ENCODE measurements around the gene TXLNB. TPM values are rescaled to one million over a fixed set of nuclear protein-coding genes. Genes with fewer than 3 reads are reported as not detected.

The TXLNB gene
- 1.9 TPM for polyA plus RNA-seq

- peaks cover 37 to 55% (median 45%) of the 10 kb centered on the region in 3 donors for H3K4me1 Mint-ChIP-seq
- H3K36me3 Mint-ChIP-seq: peaks cover 17% of the 10 kb centered on the region
- no peaks in the 10 kb centered on the region for H3K9me3 Mint-ChIP-seq
- H3K4me3 Mint-ChIP-seq: peak within 1 kb of the TSS; percentile 74 to 85 (median 83)
- peak within 1 kb of the TSS; percentile 75 to 97 (median 94) for H3K27ac Mint-ChIP-seq
- H3K27me3 Mint-ChIP-seq: peaks cover 1% of the 10 kb centered on the region
Measured at GRCh38 chr6:139291813-139292619, at the start of gene TXLNB. Gene TXLNB (minus strand): TSS chr6:139291998. CDS start chr6:139288899, 3,099 bp downstream.

- peaks cover 1 to 16% (median 10%) of the 10 kb centered on the region in 3 donors for H3K4me1 Mint-ChIP-seq
- no peaks in the 10 kb centered on the region for H3K27me3 Mint-ChIP-seq
- H3K36me3 Mint-ChIP-seq: peaks cover 8% of the 10 kb centered on the region
- no peak overlapping the region for H3K27ac Mint-ChIP-seq
- no peaks in the 10 kb centered on the region for H3K9me3 Mint-ChIP-seq
- H3K4me3 Mint-ChIP-seq: no peak overlapping the region
Measured at GRCh38 chr6:139341060-139341459, 49.3 kb upstream of the TXLNB start.

DNA sequence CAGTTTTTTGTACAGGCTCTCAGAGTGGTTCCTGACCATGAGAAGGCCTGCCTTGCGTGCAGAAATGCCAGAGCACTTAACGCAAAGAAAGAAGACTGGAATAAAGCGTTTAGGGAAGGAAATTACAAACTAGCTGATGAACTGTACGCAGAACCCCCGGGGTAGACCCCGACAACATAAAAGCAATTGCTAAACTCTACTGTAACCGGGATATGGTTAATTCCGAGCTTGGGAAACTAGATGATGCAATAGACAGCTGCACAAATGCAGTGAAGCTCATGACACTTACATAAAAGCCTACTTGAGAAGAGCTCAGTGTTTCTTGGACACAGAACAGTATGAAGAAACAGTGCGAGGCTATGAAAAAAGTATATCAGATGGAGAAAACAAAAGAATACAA, 47.0 kb upstream of the TXLNB start:
- Mint-ChIP-seq H3K9me3 (no peaks in the 10 kb centered on the region), H3K27me3 (no peaks in the 10 kb centered on the region), H3K27ac (no peak overlapping the region), H3K36me3 (peaks cover 7% of the 10 kb centered on the region), H3K4me1 (peaks cover 1 to 19% (median 18%) of the 10 kb centered on the region in 3 donors), H3K4me3 (no peak overlapping the region)

DNA sequence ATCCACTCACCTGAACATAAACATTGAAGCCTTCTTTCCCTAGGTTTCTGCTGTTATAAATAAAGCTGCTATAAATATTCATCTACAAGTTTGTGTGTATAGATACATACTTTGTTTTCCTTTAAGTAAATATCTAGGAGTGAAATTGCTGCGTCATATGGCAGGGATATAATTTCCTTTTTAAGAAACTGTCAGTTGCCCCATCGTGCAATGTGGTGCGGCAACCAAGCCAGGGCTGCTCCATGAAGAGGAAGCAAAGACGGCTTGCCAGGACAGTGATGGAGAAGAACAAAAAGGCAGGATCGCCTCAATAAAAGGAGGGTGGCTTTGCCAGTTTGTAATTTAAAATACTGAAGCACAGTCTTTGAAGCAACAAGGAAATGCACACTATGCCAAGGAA, 46.0 kb upstream of the TXLNB start:
- Mint-ChIP-seq H3K4me1 (peaks cover 1 to 19% (median 17%) of the 10 kb centered on the region in 3 donors), H3K27me3 (no peaks in the 10 kb centered on the region), H3K27ac (peak overlapping the region in 2 of 3 donors; percentile 15 to 49), H3K9me3 (no peaks in the 10 kb centered on the region), H3K4me3 (no peak overlapping the region), H3K36me3 (peaks cover 7% of the 10 kb centered on the region)

- Mint-ChIP-seq H3K4me3 (no peak overlapping the region), H3K27me3 (no peaks in the 10 kb centered on the region), H3K4me1 (peaks cover 1 to 19% (median 14%) of the 10 kb centered on the region in 3 donors), H3K27ac (no peak overlapping the region), H3K36me3 (peaks cover 7% of the 10 kb centered on the region), H3K9me3 (no peaks in the 10 kb centered on the region)
Measured at GRCh38 chr6:139337001-139337400, 45.2 kb upstream of the TXLNB start.

DNA sequence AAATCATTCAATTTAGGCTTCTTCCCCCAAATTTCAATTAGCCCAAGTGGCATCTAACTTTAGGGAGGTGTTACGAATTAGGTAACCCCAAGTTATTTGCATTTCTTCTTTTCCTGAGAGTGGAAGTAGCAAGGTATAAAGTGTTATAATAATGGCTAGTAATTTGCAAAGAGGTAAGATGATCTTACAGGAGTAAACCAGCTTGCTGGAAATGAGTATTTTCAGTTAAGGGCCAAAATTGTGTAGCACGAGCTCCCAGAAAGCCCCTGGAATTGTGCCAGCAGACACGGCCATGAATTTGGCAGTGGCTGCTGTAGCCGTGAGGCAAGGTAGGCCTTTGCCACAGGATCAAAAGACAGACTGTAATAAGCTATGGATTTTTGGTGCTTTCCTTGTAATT, 44.7 kb upstream of the TXLNB start:
- Mint-ChIP-seq H3K27me3 (no peaks in the 10 kb centered on the region), H3K4me1 (peaks cover 1 to 19% (median 14%) of the 10 kb centered on the region in 3 donors), H3K36me3 (peaks cover 7% of the 10 kb centered on the region), H3K27ac (peak overlapping the region in 1 of 3 donors; percentile 16), H3K4me3 (peak overlapping the region in 1 of 4 donors; percentile 10), H3K9me3 (no peaks in the 10 kb centered on the region)

- H3K9me3 Mint-ChIP-seq: no peaks in the 10 kb centered on the region
- H3K36me3 Mint-ChIP-seq: peaks cover 8% of the 10 kb centered on the region
- H3K4me1 Mint-ChIP-seq: peaks cover 1 to 19% (median 18%) of the 10 kb centered on the region in 3 donors
- peak overlapping the region in 1 of 4 donors; percentile 3 for H3K4me3 Mint-ChIP-seq
- peak overlapping the region in 1 of 3 donors; percentile 47 for H3K27ac Mint-ChIP-seq
- no peaks in the 10 kb centered on the region for H3K27me3 Mint-ChIP-seq
Measured at GRCh38 chr6:139335447-139336210, 43.8 kb upstream of the TXLNB start.

- Mint-ChIP-seq H3K4me3 (peak overlapping the region in 1 of 4 donors; percentile 3), H3K27ac (peak overlapping the region in 1 of 3 donors; percentile 20), H3K27me3 (no peaks in the 10 kb centered on the region), H3K36me3 (peaks cover 8% of the 10 kb centered on the region), H3K9me3 (no peaks in the 10 kb centered on the region), H3K4me1 (peaks cover 1 to 19% (median 18%) of the 10 kb centered on the region in 3 donors)
Measured at GRCh38 chr6:139334806-139335446, 43.1 kb upstream of the TXLNB start.

GRCh38 chr6:139330826-139331500, 39.2 kb upstream of the TXLNB start:
- Mint-ChIP-seq H3K27ac (no peak overlapping the region), H3K4me3 (no peak overlapping the region), H3K9me3 (peaks cover 0 to 2% (median 0%) of the 10 kb centered on the region in 3 donors), H3K4me1 (peaks cover 11 to 26% (median 14%) of the 10 kb centered on the region in 3 donors), H3K27me3 (no peaks in the 10 kb centered on the region), H3K36me3 (peaks cover 4% of the 10 kb centered on the region)

DNA sequence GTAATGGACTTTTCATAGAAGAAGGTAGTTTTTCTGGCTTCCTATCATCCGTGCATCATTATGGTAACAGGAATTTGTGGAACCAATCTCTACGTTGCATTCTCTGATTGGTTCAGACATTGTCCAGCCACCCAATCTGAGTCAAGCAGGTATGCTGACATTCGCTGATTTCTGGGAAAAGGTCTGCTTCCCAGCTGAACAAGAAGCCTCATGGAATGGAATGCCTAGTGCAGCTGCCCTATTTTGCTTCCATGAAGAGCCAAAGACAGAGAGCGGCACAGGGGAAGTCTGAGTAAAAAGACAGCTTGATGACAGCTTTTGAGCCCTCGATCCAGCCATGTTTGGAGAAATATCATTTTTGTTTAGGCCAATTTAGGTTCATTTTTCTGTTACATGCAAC, 38.5 kb upstream of the TXLNB start:
- H3K27ac Mint-ChIP-seq: no peak overlapping the region
- H3K9me3 Mint-ChIP-seq: peaks cover 0 to 2% (median 0%) of the 10 kb centered on the region in 3 donors
- H3K4me3 Mint-ChIP-seq: no peak overlapping the region
- H3K36me3 Mint-ChIP-seq: peaks cover 4% of the 10 kb centered on the region
- peaks cover 16 to 26% (median 19%) of the 10 kb centered on the region in 3 donors for H3K4me1 Mint-ChIP-seq
- H3K27me3 Mint-ChIP-seq: no peaks in the 10 kb centered on the region

- Mint-ChIP-seq H3K36me3 (peaks cover 4% of the 10 kb centered on the region), H3K27ac (no peak overlapping the region), H3K27me3 (no peaks in the 10 kb centered on the region), H3K4me1 (peaks cover 22 to 26% (median 24%) of the 10 kb centered on the region in 3 donors), H3K9me3 (peaks cover 0 to 2% (median 0%) of the 10 kb centered on the region in 3 donors), H3K4me3 (peak overlapping the region in 1 of 4 donors; percentile 32)
Measured at GRCh38 chr6:139329224-139329623, 37.4 kb upstream of the TXLNB start.

GRCh38 chr6:139327038-139327437, 35.2 kb upstream of the TXLNB start:
- peak overlapping the region in 3 of 4 donors; percentile 1 to 76 (median 63) for H3K4me3 Mint-ChIP-seq
- peaks cover 4% of the 10 kb centered on the region for H3K36me3 Mint-ChIP-seq
- H3K27me3 Mint-ChIP-seq: no peaks in the 10 kb centered on the region
- peaks cover 0 to 2% (median 0%) of the 10 kb centered on the region in 3 donors for H3K9me3 Mint-ChIP-seq
- H3K27ac Mint-ChIP-seq: peak overlapping the region; percentile 35 to 99 (median 43)
- peaks cover 27 to 41% (median 35%) of the 10 kb centered on the region in 3 donors for H3K4me1 Mint-ChIP-seq

GRCh38 chr6:139325686-139326085, 33.9 kb upstream of the TXLNB start:
- Mint-ChIP-seq H3K4me1 (peaks cover 27 to 44% (median 31%) of the 10 kb centered on the region in 3 donors), H3K27ac (peak overlapping the region; percentile 71 to 99 (median 98)), H3K27me3 (no peaks in the 10 kb centered on the region), H3K4me3 (peak overlapping the region in 3 of 4 donors; percentile 69 to 81 (median 70)), H3K36me3 (peaks cover 2% of the 10 kb centered on the region), H3K9me3 (peaks cover 0 to 2% (median 0%) of the 10 kb centered on the region in 3 donors)

DNA sequence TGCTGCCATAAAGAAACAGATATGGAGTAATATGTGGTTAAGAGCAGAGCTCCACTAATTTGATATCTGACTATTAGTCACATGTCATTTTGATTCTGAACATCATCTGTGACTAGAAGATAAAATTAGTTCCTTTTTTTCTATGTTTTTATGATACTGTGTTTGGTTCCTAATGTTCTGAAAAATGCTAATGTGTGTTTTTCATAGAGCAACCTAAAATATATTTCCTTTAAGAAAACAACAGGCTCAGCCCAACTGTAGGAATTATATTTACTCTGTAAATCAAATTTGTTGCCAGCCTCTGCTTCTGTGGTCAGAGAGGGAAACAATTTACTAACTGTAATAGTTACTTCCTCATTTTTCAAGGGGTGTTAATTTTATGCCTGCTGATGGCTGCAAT, 33.3 kb upstream of the TXLNB start:
- peaks cover 0 to 2% (median 0%) of the 10 kb centered on the region in 3 donors for H3K9me3 Mint-ChIP-seq
- H3K27ac Mint-ChIP-seq: peak overlapping the region; percentile 92 to 99 (median 98)
- no peaks in the 10 kb centered on the region for H3K27me3 Mint-ChIP-seq
- peak overlapping the region; percentile 25 to 81 (median 66) for H3K4me3 Mint-ChIP-seq
- H3K36me3 Mint-ChIP-seq: peaks cover 2% of the 10 kb centered on the region
- peaks cover 27 to 44% (median 31%) of the 10 kb centered on the region in 3 donors for H3K4me1 Mint-ChIP-seq
